T-helper 17 cell (primary cell): ENCODE measurements around the gene TNFRSF4. TPM values are rescaled to one million over a fixed set of nuclear protein-coding genes. Genes with fewer than 3 reads are reported as not detected.
A peak's percentile ranks its signal among the peaks of the same experiment; 100 is the strongest.

ENCODE experiments used
- ATAC-seq: fragments of 150-1000 bp; cut with Tn5 transposase; 2 replicates; pipeline ENCODE4 v1.10.0; 2021; ENCODE audit warnings: mild to moderate bottlenecking, moderate library complexity
- DNase-seq, 3 donors: peaks; one replicate each; pipeline versions ENCODE4 v3.0.0 to v3.0.0-alpha.2; 2020 to 2021
- H3K9me3 ChIP-seq: one replicate; pipeline ENCODE4 v1.7.0; 2013; ENCODE audit warnings: low read length, mild to moderate bottlenecking; ENCODE audit not compliant: control insufficient read depth, poor library complexity, severe bottlenecking
- H3K27ac Mint-ChIP-seq: one replicate; pipeline ENCODE4 v1.8.0; 2022; ENCODE audit warnings: mild to moderate bottlenecking, moderate library complexity, mixed read lengths
- H3K27me3 Mint-ChIP-seq: one replicate; pipeline ENCODE4 v1.8.0; 2022; ENCODE audit warnings: mixed read lengths
- H3K36me3 Mint-ChIP-seq: one replicate; pipeline ENCODE4 v1.8.0; 2022; ENCODE audit warnings: low read depth, mixed read lengths
- H3K4me1 Mint-ChIP-seq: one replicate; pipeline ENCODE4 v1.8.0; 2022; ENCODE audit warnings: mild to moderate bottlenecking, mixed read lengths
- H3K4me3 Mint-ChIP-seq: one replicate; pipeline ENCODE4 v1.8.0; 2022; ENCODE audit warnings: mild to moderate bottlenecking, moderate library complexity, mixed read lengths
- total RNA-seq, 4 donors: library from RNA in 2 of 4; stranded (reverse) in 2 of 4; gene quantifications; one replicate each; pipeline ENCODE4 v1.2.3 and lab custom pipeline; 2022 to 2026

TNFRSF4 gene
- total RNA-seq, 2 donors from 2014 or later: 94.7 to 127 TPM

- H3K4me1 Mint-ChIP-seq: peaks cover 41% of the 10 kb centered on the region
- H3K9me3 ChIP-seq: no peaks in the 10 kb centered on the region
- H3K4me3 Mint-ChIP-seq: peak overlapping the region; percentile 85
- ATAC-seq (peak; percentile 12), DNase-seq (peak in 2 of 3 donors; percentile 39 to 42)
- peak overlapping the region; percentile 99 for H3K27ac Mint-ChIP-seq
- no peaks in the 10 kb centered on the region for H3K27me3 Mint-ChIP-seq
- H3K36me3 Mint-ChIP-seq: peaks cover 2% of the 10 kb centered on the region
These were observed 1.2 kb upstream of the TNFRSF4 start for GRCh38 chr1:1215080-1215676.

- ATAC-seq: peak; percentile 5
- Mint-ChIP-seq H3K4me3 (peak overlapping the region; percentile 85), H3K4me1 (peaks cover 41% of the 10 kb centered on the region), H3K27ac (peak overlapping the region; percentile 82), H3K36me3 (peaks cover 2% of the 10 kb centered on the region), H3K27me3 (no peaks in the 10 kb centered on the region)
- DNase-seq: peak in 2 of 3 donors; percentile 35 to 45
- no peaks in the 10 kb centered on the region for H3K9me3 ChIP-seq
These were observed 1.1 kb downstream of the TNFRSF4 start for GRCh38 chr1:1212780-1213344.

- Mint-ChIP-seq H3K36me3 (peaks cover 2% of the 10 kb centered on the region), H3K27me3 (no peaks in the 10 kb centered on the region), H3K4me1 (peaks cover 35% of the 10 kb centered on the region), H3K27ac (peak overlapping the region; percentile 82), H3K4me3 (peak overlapping the region; percentile 85)
- peak; percentile 7 to 10 (median 7) for DNase-seq
- H3K9me3 ChIP-seq: no peaks in the 10 kb centered on the region
- no peak for ATAC-seq
These were observed 2.2 kb downstream of the TNFRSF4 start for GRCh38 chr1:1211541-1212441.

- Mint-ChIP-seq H3K27ac (peak overlapping the region; percentile 54), H3K27me3 (no peaks in the 10 kb centered on the region), H3K4me1 (peaks cover 34% of the 10 kb centered on the region), H3K36me3 (peaks cover 2% of the 10 kb centered on the region), H3K4me3 (peak overlapping the region; percentile 39)
- no peak for ATAC-seq
- no peaks in the 10 kb centered on the region for H3K9me3 ChIP-seq
- DNase-seq: peak; percentile 7 to 12 (median 7)
These were observed 3.0 kb downstream of the TNFRSF4 start for GRCh38 chr1:1210726-1211540.

- H3K4me3 Mint-ChIP-seq: peak overlapping the region; percentile 91
These were observed 5.1 kb downstream of the TNFRSF4 start for GRCh38 chr1:1208713-1209433.

GRCh38 chr1:1207571-1207892, 6.4 kb downstream of the TNFRSF4 start:
- no peaks in the 10 kb centered on the region for H3K27me3 Mint-ChIP-seq
- H3K4me3 Mint-ChIP-seq: peak overlapping the region; percentile 91
- peaks cover 28% of the 10 kb centered on the region for H3K4me1 Mint-ChIP-seq
- ATAC-seq (no peak), DNase-seq (no peak)
- H3K36me3 Mint-ChIP-seq: peaks cover 2% of the 10 kb centered on the region
- peak overlapping the region; percentile 93 for H3K27ac Mint-ChIP-seq
- H3K9me3 ChIP-seq: no peaks in the 10 kb centered on the region

More at GRCh38 chr1:1208713-1209433, 5.1 kb downstream of the TNFRSF4 start:
- Mint-ChIP-seq H3K27me3 (no peaks in the 10 kb centered on the region), H3K36me3 (peaks cover 2% of the 10 kb centered on the region), H3K4me1 (peaks cover 28% of the 10 kb centered on the region), H3K27ac (peak overlapping the region; percentile 93)
- ATAC-seq (peak; percentile 45), DNase-seq (peak; percentile 32 to 54 (median 45))
- H3K9me3 ChIP-seq: no peaks in the 10 kb centered on the region

GRCh38 chr1:1206966-1207531, 6.9 kb downstream of the TNFRSF4 start:
- Mint-ChIP-seq H3K4me1 (peaks cover 26% of the 10 kb centered on the region), H3K4me3 (peak overlapping the region; percentile 91), H3K36me3 (peaks cover 2% of the 10 kb centered on the region), H3K27ac (peak overlapping the region; percentile 73), H3K27me3 (no peaks in the 10 kb centered on the region)
- DNase-seq (peak in 2 of 3 donors; percentile 5 to 9), ATAC-seq (no peak)
- H3K9me3 ChIP-seq: no peaks in the 10 kb centered on the region

- Mint-ChIP-seq H3K27me3 (no peaks in the 10 kb centered on the region), H3K27ac (peak within 1 kb of the TSS; percentile 93), H3K36me3 (peaks cover 2% of the 10 kb centered on the region), H3K4me1 (peaks cover 26% of the 10 kb centered on the region), H3K4me3 (peak within 1 kb of the TSS; percentile 91)
- H3K9me3 ChIP-seq: no peaks in the 10 kb centered on the region
- ATAC-seq (peak; percentile 14), DNase-seq (peak; percentile 26 to 32 (median 27))
These were observed 7.5 kb downstream of the TNFRSF4 start, which contains the start of gene TNFRSF18 for GRCh38 chr1:1206376-1206965. Gene TNFRSF18, minus strand, starts transcription at chr1:1206592. Its CDS starts 21 bp downstream, at chr1:1206571.

GRCh38 chr1:1205769-1206375, 8.1 kb downstream of the TNFRSF4 start:
- H3K4me1 Mint-ChIP-seq: peaks cover 22% of the 10 kb centered on the region
- H3K27me3 Mint-ChIP-seq: no peaks in the 10 kb centered on the region
- H3K9me3 ChIP-seq: no peaks in the 10 kb centered on the region
- peak overlapping the region; percentile 73 for H3K27ac Mint-ChIP-seq
- no peaks in the 10 kb centered on the region for H3K36me3 Mint-ChIP-seq
- DNase-seq (peak; percentile 4 to 13 (median 9)), ATAC-seq (no peak)
- H3K4me3 Mint-ChIP-seq: peak overlapping the region; percentile 89

GRCh38 chr1:1204998-1205768, 8.8 kb downstream of the TNFRSF4 start:
- ATAC-seq (no peak), DNase-seq (peak; percentile 4 to 9 (median 9))
- Mint-ChIP-seq H3K4me1 (peaks cover 22% of the 10 kb centered on the region), H3K27ac (peak overlapping the region; percentile 73), H3K4me3 (peak overlapping the region; percentile 89), H3K36me3 (no peaks in the 10 kb centered on the region), H3K27me3 (no peaks in the 10 kb centered on the region)
- H3K9me3 ChIP-seq: no peaks in the 10 kb centered on the region

GRCh38 chr1:1204425-1204920, 9.5 kb downstream of the TNFRSF4 start:
- DNase-seq: peak in 1 of 3 donors; percentile 5
- Mint-ChIP-seq H3K27me3 (no peaks in the 10 kb centered on the region), H3K36me3 (no peaks in the 10 kb centered on the region), H3K4me3 (peak overlapping the region; percentile 89), H3K27ac (peak overlapping the region; percentile 73), H3K4me1 (peaks cover 19% of the 10 kb centered on the region)
- no peak for ATAC-seq
- no peaks in the 10 kb centered on the region for H3K9me3 ChIP-seq
